HCT116 (cell line): Measurements from ENCODE around the gene GRHL1. TPM values are rescaled to one million over a fixed set of nuclear protein-coding genes. Genes with fewer than 3 reads are reported as not detected.

Experiments
- ATAC-seq: fragments of 200-7000 bp; cut with Tn5 transposase; 2 replicates; pipeline ENCODE4 v1.9.1; 2020; ENCODE audit warnings: mild to moderate bottlenecking, moderate library complexity
- BruUV-seq: library from RNA; stranded (reverse); fragments of 400-500 nt; replicated peaks from 2 replicates; lab custom pipeline; 2021; lab: Mats Ljungman, UMichigan
- CTCF ChIA-PET: fragments of 300-600 bp; sonication (Branson Sonifier 250); formaldehyde crosslinking; loops from one replicate; lab custom pipeline; 2021; ENCODE audit warnings: antibody characterized with exemption; lab: Charles Lee
- POLR2A ChIA-PET: fragments of 300-600, 350-600 bp; sonication (Branson Sonifier 250); formaldehyde crosslinking; loops from one replicate; lab custom pipeline; 2021; ENCODE audit warnings: antibody characterized with exemption; lab: Charles Lee
- RAD21 ChIA-PET, 2 experiments: fragments of 300-600 bp; sonication (Branson Sonifier 250); formaldehyde crosslinking; loops; one replicate each; lab custom pipeline; 2023; ENCODE audit warnings: low total read pairs in 2 of 2; ENCODE audit not compliant: uncharacterized antibody in 2 of 2, unreplicated experiment in 2 of 2, low non-redundant PET in 1 of 2; lab: Charles Lee
- DNase-seq: peaks from one replicate; pipeline ENCODE4 v3.0.0-alpha.2; 2010; ENCODE audit warnings: low read depth, low spot score
- H2AFZ ChIP-seq: fragments of 200-600 bp; shearing (Covaris generic), sonication (generic); 2 replicates; pipeline ENCODE4 v1.6.1; 2017; ENCODE audit warnings: low read depth, mixed run types, mixed read lengths, antibody characterized with exemption, low read length; ENCODE audit not compliant: poor library complexity, severe bottlenecking
- H3K27ac ChIP-seq: 2 replicates; pipeline ENCODE4 v1.5.1; 2012; ENCODE audit warnings: low read depth, low read length
- H3K27me3 ChIP-seq: fragments of 200-600 bp; sonication (generic); 2 replicates; pipeline ENCODE4 v1.6.1; 2016; ENCODE audit warnings: mixed run types, low read length, mixed read lengths; ENCODE audit not compliant: insufficient read depth
- H3K36me3 ChIP-seq, 2 experiments: fragments of 200-500 bp in 1 of 2; fragments of 200-600 bp in 1 of 2; sonication (Bioruptor generic) in 1 of 2; sonication (generic) in 1 of 2; 2 replicates each; pipeline versions ENCODE4 v1.5.1 to v1.6.1; 2014 to 2016; ENCODE audit warnings: low read length in 2 of 2, inconsistent platforms in 1 of 2, mixed read lengths in 1 of 2, mixed run types in 1 of 2; ENCODE audit not compliant: insufficient read depth in 2 of 2, control insufficient read depth in 1 of 2
- H3K4me1 ChIP-seq, 2 experiments: fragments of 200-600 bp in 1 of 2; sonication (generic) in 1 of 2; 2 replicates each; pipeline versions ENCODE4 v1.5.1 to v1.6.1; 2012 to 2017; ENCODE audit warnings: low read length in 2 of 2, inconsistent platforms in 1 of 2, mild to moderate bottlenecking in 1 of 2, mixed read lengths in 1 of 2, mixed run types in 1 of 2, moderate library complexity in 1 of 2; ENCODE audit not compliant: insufficient read depth in 2 of 2, control insufficient read depth in 1 of 2
- H3K4me2 ChIP-seq: fragments of 200-600 bp; sonication (generic); 2 replicates; pipeline ENCODE4 v1.6.1; 2017; ENCODE audit warnings: mixed run types, low read length, mixed read lengths
- H3K4me3 ChIP-seq, 2 experiments: fragments of 200-600 bp in 1 of 2; sonication (generic) in 1 of 2; replicated peaks in 1 of 2; 2 replicates each; pipeline ENCODE4 v1.5.1; 2011 to 2016; ENCODE audit warnings: low read length in 2 of 2, control low read depth in 1 of 2, low read depth in 1 of 2, mild to moderate bottlenecking in 1 of 2, mixed read lengths in 1 of 2, mixed run types in 1 of 2
- H3K79me2 ChIP-seq: fragments of 200-600 bp; sonication (generic); 2 replicates; pipeline ENCODE4 v1.6.1; 2017; ENCODE audit warnings: mild to moderate bottlenecking, mixed run types, low read length, moderate library complexity, mixed read lengths; ENCODE audit not compliant: insufficient read depth
- H3K9ac ChIP-seq: fragments of 200-600 bp; sonication (generic); 2 replicates; pipeline ENCODE4 v1.6.1; 2016; ENCODE audit warnings: low read length, mixed read lengths
- H3K9me2 ChIP-seq: fragments of 200-600 bp; sonication (generic), shearing (Covaris generic); 2 replicates; pipeline ENCODE4 v1.6.1; 2017; ENCODE audit warnings: mixed run types, mild to moderate bottlenecking, moderate library complexity; ENCODE audit not compliant: insufficient read depth
- H3K9me3 ChIP-seq, 2 experiments: fragments of 200-500 bp in 1 of 2; fragments of 200-600 bp in 1 of 2; sonication (Bioruptor generic) in 1 of 2; sonication (generic) in 1 of 2; 2 replicates each; pipeline ENCODE4 v1.6.1; 2014 to 2017; ENCODE audit warnings: low read length in 2 of 2, mixed read lengths in 2 of 2, inconsistent platforms in 1 of 2, low read depth in 1 of 2, mild to moderate bottlenecking in 1 of 2, mixed run types in 1 of 2, moderate library complexity in 1 of 2; ENCODE audit not compliant: control insufficient read depth in 1 of 2, insufficient read depth in 1 of 2
- H4K20me1 ChIP-seq: fragments of 200-600 bp; sonication (generic), shearing (Covaris generic); 2 replicates; pipeline ENCODE4 v1.6.1; 2017; ENCODE audit warnings: mixed run types, mild to moderate bottlenecking, moderate library complexity; ENCODE audit not compliant: insufficient read depth
- CTCF ChIP-seq, 3 experiments: fragments of 200-600 bp in 1 of 3; sonication (generic) in 1 of 3; IDR thresholded peaks in 2 of 3; conservative IDR thresholded peaks in 1 of 3; 2 replicates each; pipeline ENCODE4 v1.5.1; 2012 to 2017; ENCODE audit warnings: low read depth in 2 of 3, low read length in 2 of 3, antibody characterized with exemption in 1 of 3, borderline replicate concordance in 1 of 3, control low read depth in 1 of 3, mild to moderate bottlenecking in 1 of 3, mixed read lengths in 1 of 3, mixed run types in 1 of 3, moderate library complexity in 1 of 3; ENCODE audit not compliant: insufficient read depth in 1 of 3
- EGR1 ChIP-seq: IDR thresholded peaks from 2 replicates; pipeline ENCODE4 v1.6.1; 2012; ENCODE audit warnings: low read depth
- ELF1 ChIP-seq: IDR thresholded peaks from 2 replicates; pipeline ENCODE4 v1.6.1; 2012; ENCODE audit warnings: low read depth, borderline replicate concordance
- EZH2 ChIP-seq: fragments of 200-600 bp; sonication (generic); IDR thresholded peaks from 2 replicates; pipeline ENCODE4 v1.6.1; 2017; ENCODE audit warnings: antibody characterized with exemption, mixed run types
- EZH2phosphoT487 ChIP-seq: fragments of 200-600 bp; IDR thresholded peaks from 2 replicates; pipeline ENCODE4 v1.6.1; 2018; ENCODE audit warnings: antibody characterized with exemption, borderline replicate concordance
- POLR2AphosphoS5 ChIP-seq: IDR thresholded peaks from 2 replicates; pipeline ENCODE4 v1.6.1; 2011; ENCODE audit warnings: mild to moderate bottlenecking, low read depth, low read length, moderate library complexity
- SP1 ChIP-seq: IDR thresholded peaks from 2 replicates; pipeline ENCODE4 v1.6.1; 2012; ENCODE audit warnings: low read depth
- SRF ChIP-seq: IDR thresholded peaks from 2 replicates; pipeline ENCODE4 v1.6.1; 2012; ENCODE audit warnings: low read depth
- YY1 ChIP-seq: IDR thresholded peaks from 2 replicates; pipeline ENCODE4 v1.6.1; 2011; ENCODE audit warnings: low read length, low read depth, moderate library complexity, mild to moderate bottlenecking; ENCODE audit not compliant: insufficient replicate concordance; ENCODE audit errors: extremely low read depth
- ZBTB33 ChIP-seq: IDR thresholded peaks from 2 replicates; pipeline ENCODE4 v1.6.1; 2011; ENCODE audit warnings: mild to moderate bottlenecking, low read length, moderate library complexity; ENCODE audit not compliant: insufficient replicate concordance; ENCODE audit errors: extremely low read depth
- ZNF274 ChIP-seq: fragments of 200-500 bp; sonication (Bioruptor generic); IDR thresholded peaks from 2 replicates; pipeline ENCODE4 v1.6.1; 2014; ENCODE audit warnings: mild to moderate bottlenecking, low read depth, low read length, inconsistent platforms
- intact Hi-C: fragments of 100-400 bp; cut with micrococcal nuclease; formaldehyde crosslinking; loops from 2 replicates; pipeline ENCODE4 v1.10.0; 2022
- total RNA-seq: library from RNA; stranded (reverse); gene quantifications from one replicate; pipeline ENCODE4 v1.2.1, GENCODE V29; 2021; ENCODE audit not compliant: unreplicated experiment
- TF ChIP-seq, protein P1 (sequence below): IDR thresholded peaks from 2 replicates; pipeline ENCODE4 v1.6.1; 2012

Gene GRHL1
- total RNA-seq, 1 experiment from 2014 or later: 8.5 TPM

DNA sequence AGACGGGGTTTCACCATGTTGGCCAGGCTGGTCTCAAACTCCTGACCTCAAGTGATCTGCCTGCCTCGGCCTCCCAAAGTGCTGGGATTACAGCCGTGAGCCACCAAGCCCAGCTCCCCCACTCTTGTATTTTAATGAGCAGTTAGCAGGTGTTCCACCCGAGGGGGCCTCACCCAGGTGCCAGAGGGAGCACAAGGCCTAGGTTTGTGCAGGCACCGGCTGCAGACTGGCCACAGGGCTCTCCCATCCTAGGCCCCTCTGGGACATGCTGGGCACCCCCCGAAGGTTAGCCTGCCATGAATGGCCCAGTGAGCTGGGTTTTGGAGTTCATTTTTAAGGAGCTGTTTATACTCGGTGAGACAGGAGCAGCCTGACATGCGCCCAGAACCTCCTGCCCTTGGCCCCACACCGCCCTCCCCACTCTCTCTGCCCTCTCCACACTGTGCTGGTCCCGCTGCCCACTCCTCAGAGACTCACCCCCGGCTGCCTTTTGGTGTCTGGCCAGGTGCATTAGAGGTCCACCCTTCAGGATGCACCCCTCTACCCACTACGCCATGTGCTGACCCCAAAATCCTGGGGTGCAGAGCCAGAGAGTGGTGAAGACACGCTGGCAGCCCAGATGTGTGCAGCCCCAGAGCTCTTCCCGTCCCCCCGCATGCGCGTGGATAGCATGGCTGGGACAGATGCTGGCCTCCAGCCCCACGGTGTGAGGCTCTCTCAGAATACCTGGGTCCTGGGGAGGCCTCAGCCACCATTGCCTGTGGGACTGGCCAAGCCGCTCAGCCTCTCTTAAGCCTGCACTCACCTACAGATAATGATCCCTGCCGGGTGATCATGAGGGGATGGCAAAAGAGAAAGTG is 80.6 kb downstream of the GRHL1 start:
- RAD21 ChIA-PET: no interaction called here
- ATAC-seq (no peak), DNase-seq (no peak)
- TF ChIP-seq SP1 (no peak), EZH2 (no peak), ELF1 (no peak)
- POLR2A ChIA-PET: interaction anchor here (0.7 kb wide), 1 partner anchor 128 kb away, joined by 3 read pairs; no protein-coding TSS in a partner anchor
- H3K27me3 ChIP-seq: no peaks in the 10 kb centered on the region
- H2AFZ ChIP-seq: no peak overlapping the region
- H4K20me1 ChIP-seq: no peaks in the 10 kb centered on the region
- H3K27ac ChIP-seq: no peak overlapping the region
- no peak overlapping the region for H3K4me3 ChIP-seq
- H3K4me2 ChIP-seq: no peak overlapping the region
- H3K9ac ChIP-seq: no peak overlapping the region
- no TSS peak for BruUV-seq
- H3K4me1 ChIP-seq: peaks cover 2 to 14% of the 10 kb centered on the region in 2 experiments; a peak in 2 of 4 replicates
- CTCF ChIA-PET: no interaction called here
- no peaks in the 10 kb centered on the region for H3K79me2 ChIP-seq
- no peaks in the 10 kb centered on the region for H3K9me2 ChIP-seq
- H3K9me3 ChIP-seq: no peaks in the 10 kb centered on the region
- intact Hi-C loops: no loop called here
- no peaks in the 10 kb centered on the region for H3K36me3 ChIP-seq

- Histone ChIP-seq H3K27ac (no peak overlapping the region), H2AFZ (no peak overlapping the region), H4K20me1 (no peaks in the 10 kb centered on the region), H3K27me3 (no peaks in the 10 kb centered on the region), H3K4me1 (peaks cover 2 to 20% of the 10 kb centered on the region in 2 experiments; a peak in 2 of 4 replicates), H3K9ac (no peak overlapping the region), H3K79me2 (no peaks in the 10 kb centered on the region), H3K4me3 (no peak overlapping the region), H3K9me2 (no peaks in the 10 kb centered on the region), H3K36me3 (no peaks in the 10 kb centered on the region), H3K9me3 (no peaks in the 10 kb centered on the region), H3K4me2 (no peak overlapping the region)
- intact Hi-C loops: no loop called here
- ChIA-PET CTCF (interaction anchor here (1.1 kb wide), 1 partner anchor 48 kb away, joined by 3 read pairs; no protein-coding TSS in a partner anchor), RAD21 (no interaction called here), POLR2A (no interaction called here)
- no peak for DNase-seq
- ATAC-seq: no peak
- no TSS peak for BruUV-seq
- no peak for TF ChIP-seq CTCF (IDR thresholded peaks at IDR 0.05 in 2 of 3, conservative IDR thresholded peaks at IDR 0.05 in 1 of 3; ENCODE audit: borderline replicate concordance in 1 of 3, insufficient read depth in 1 of 3, low read depth in 2 of 3, low read length in 2 of 3)
- TF ChIP-seq EZH2: no peak
- TF ChIP-seq, protein P1, sequence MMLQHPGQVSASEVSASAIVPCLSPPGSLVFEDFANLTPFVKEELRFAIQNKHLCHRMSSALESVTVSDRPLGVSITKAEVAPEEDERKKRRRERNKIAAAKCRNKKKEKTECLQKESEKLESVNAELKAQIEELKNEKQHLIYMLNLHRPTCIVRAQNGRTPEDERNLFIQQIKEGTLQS: no peak
- TF ChIP-seq ZNF274: no peak
- TF ChIP-seq SRF: no peak
- TF ChIP-seq POLR2AphosphoS5: no peak
- TF ChIP-seq ZBTB33: no peak
- TF ChIP-seq EGR1: no peak
- TF ChIP-seq EZH2phosphoT487: no peak
- TF ChIP-seq YY1: no peak
Measured at GRCh38 chr2:10032746-10033105, 81.2 kb downstream of the GRHL1 start.
